Measurements from ENCODE around the gene UQCC3.

Gene UQCC3

DNA sequence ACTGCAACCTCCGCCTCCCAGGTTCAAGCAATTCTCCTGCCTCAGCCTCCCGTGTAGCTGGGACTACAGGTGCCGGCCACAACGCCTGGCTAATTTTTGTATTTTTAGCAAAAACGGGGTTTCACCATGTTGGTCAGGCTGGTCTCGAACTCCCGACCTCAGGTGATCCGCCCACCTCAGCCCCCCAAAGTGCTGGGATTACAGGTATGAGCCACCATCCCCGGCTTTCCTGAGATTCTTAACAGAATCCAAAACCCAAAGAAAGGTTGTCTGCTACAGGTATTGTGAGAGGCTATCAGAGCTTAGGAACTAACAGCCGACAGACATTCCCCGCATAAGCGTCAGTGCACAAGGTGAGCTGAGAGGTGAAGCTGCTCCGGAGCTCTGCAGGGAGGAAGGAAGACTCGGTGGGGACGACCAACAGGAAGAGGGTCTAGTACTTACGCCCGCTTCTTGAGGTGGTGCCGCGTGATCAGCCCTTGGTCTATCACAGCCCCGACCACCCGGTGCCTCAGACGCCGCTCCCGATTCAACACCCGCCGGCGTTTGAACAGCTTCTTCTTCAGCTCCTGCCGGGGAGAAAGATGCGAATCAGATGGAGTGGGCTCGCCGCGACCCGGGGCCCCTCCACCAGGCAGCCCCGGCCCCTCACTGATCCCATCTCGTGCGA lies 6.9 kb upstream of the UQCC3 start:
- H3K79me2 ChIP-seq (ENCODE audit: insufficient read depth, low read length): peaks cover 11% of the 10 kb centered on the region; the same call in 1 of the 2 replicates
- no peaks in the 10 kb centered on the region for H3F3A ChIP-seq (ENCODE audit: insufficient read depth, low read length)
- peaks cover 56% of the 10 kb centered on the region for H3K36me3 ChIP-seq (ENCODE audit: insufficient read depth, low read length)

DNA sequence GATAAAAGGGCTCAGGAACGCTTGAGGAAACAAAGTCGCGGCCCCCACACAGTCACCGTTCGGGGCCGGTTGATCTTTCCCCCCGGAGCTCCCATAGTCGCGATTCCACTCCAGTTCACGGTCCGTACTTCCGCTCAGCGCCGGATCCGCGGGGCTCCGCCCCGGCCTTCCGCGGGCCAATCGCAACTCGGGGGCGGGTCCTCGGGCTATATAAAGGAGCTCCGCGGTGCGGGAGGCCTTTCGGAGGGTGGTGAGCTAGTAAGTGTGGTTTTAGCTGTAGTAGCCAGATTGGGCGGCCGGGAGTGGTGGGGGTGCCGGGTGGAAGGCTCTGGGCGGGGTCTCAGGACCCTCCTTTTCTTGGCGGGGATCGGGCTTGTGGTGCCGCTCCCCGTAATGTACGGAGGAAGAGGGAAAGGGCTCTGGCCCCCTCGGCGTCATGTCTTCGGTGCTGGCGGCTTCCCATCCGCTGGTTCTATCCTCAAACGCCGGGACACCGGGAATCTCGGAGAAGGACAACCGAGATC lies 6.3 kb upstream of the UQCC3 start, which contains the start of the genes C11orf98 and CSKMT:
C11orf98 (minus strand) TSS at position 136 of the 524 bp plus-strand sequence; CDS start at position 95, 41 bp downstream.
CSKMT (plus strand) TSS at position 238 of the 524 bp plus-strand sequence. CDS start 568 bp downstream, outside the sequence.
- Histone ChIP-seq H3K36me3 (ENCODE audit: insufficient read depth, low read length) (peaks cover 54% of the 10 kb centered on the region), H3F3A (ENCODE audit: insufficient read depth, low read length) (no peaks in the 10 kb centered on the region), H4K20me1 (ENCODE audit: insufficient read depth, low read length) (no peaks in the 10 kb centered on the region), H3K27ac (ENCODE audit: low read depth, low read length, poor library complexity, severe bottlenecking) (peak within 1 kb of the TSS; percentile 93), H3K79me2 (ENCODE audit: insufficient read depth, low read length) (peaks cover 11% of the 10 kb centered on the region; the same call in 1 of the 2 replicates), H3K4me2 (ENCODE audit: low read length) (peak within 1 kb of the TSS; percentile 94), H3K4me3 (ENCODE audit: low read depth, low read length, poor library complexity, severe bottlenecking) (peak within 1 kb of the TSS; percentile 94), H3K9me3 (ENCODE audit: low read length) (no peaks in the 10 kb centered on the region), H3K9ac (ENCODE audit: low read length) (peak within 1 kb of the TSS; percentile 99), H2AFZ (ENCODE audit: low read length) (no peak within 1 kb of the TSS), H3K9me2 (ENCODE audit: low read depth, low read length) (no peaks in the 10 kb centered on the region), H3K27me3 (ENCODE audit: insufficient read depth, low read length) (no peaks in the 10 kb centered on the region), H3K4me1 (ENCODE audit: insufficient read depth, low read length, severe bottlenecking) (peaks cover 43% of the 10 kb centered on the region)
- TF ChIP-seq EZH2 (IDR thresholded peaks at IDR 0.05; ENCODE audit: borderline replicate concordance, low read length): no peak
- TF ChIP-seq, protein P1, sequence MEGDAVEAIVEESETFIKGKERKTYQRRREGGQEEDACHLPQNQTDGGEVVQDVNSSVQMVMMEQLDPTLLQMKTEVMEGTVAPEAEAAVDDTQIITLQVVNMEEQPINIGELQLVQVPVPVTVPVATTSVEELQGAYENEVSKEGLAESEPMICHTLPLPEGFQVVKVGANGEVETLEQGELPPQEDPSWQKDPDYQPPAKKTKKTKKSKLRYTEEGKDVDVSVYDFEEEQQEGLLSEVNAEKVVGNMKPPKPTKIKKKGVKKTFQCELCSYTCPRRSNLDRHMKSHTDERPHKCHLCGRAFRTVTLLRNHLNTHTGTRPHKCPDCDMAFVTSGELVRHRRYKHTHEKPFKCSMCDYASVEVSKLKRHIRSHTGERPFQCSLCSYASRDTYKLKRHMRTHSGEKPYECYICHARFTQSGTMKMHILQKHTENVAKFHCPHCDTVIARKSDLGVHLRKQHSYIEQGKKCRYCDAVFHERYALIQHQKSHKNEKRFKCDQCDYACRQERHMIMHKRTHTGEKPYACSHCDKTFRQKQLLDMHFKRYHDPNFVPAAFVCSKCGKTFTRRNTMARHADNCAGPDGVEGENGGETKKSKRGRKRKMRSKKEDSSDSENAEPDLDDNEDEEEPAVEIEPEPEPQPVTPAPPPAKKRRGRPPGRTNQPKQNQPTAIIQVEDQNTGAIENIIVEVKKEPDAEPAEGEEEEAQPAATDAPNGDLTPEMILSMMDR (IDR thresholded peaks at IDR 0.05; ENCODE audit: low read length): no peak

More for the DNA sequence above, 6.9 kb upstream of the UQCC3 start:
- no peaks in the 10 kb centered on the region for H3K9me2 ChIP-seq (ENCODE audit: low read depth, low read length)
- peaks cover 37% of the 10 kb centered on the region for H3K4me1 ChIP-seq (ENCODE audit: insufficient read depth, low read length, severe bottlenecking)
- H3K4me2 ChIP-seq (ENCODE audit: low read length): peak overlapping the region; percentile 94
- no peaks in the 10 kb centered on the region for H3K9me3 ChIP-seq (ENCODE audit: low read length)
- H3K27me3 ChIP-seq (ENCODE audit: insufficient read depth, low read length): no peaks in the 10 kb centered on the region
- peak overlapping the region; percentile 94 for H3K4me3 ChIP-seq (ENCODE audit: low read depth, low read length, poor library complexity, severe bottlenecking)
- no peak for TF ChIP-seq EZH2 (IDR thresholded peaks at IDR 0.05; ENCODE audit: borderline replicate concordance, low read length)
- TF ChIP-seq, protein P1 (IDR thresholded peaks at IDR 0.05; ENCODE audit: low read length): no peak
- H2AFZ ChIP-seq (ENCODE audit: low read length): no peak overlapping the region
- peak overlapping the region; percentile 99 for H3K9ac ChIP-seq (ENCODE audit: low read length)
- no peaks in the 10 kb centered on the region for H4K20me1 ChIP-seq (ENCODE audit: insufficient read depth, low read length)
- H3K27ac ChIP-seq (ENCODE audit: low read depth, low read length, poor library complexity, severe bottlenecking): peak overlapping the region; percentile 93

GRCh38 chr11:62665599-62666258 lies 5.7 kb upstream of the UQCC3 start:
- Histone ChIP-seq H3K9me2 (ENCODE audit: low read depth, low read length) (no peaks in the 10 kb centered on the region), H2AFZ (ENCODE audit: low read length) (no peak overlapping the region), H3K36me3 (ENCODE audit: insufficient read depth, low read length) (peaks cover 48% of the 10 kb centered on the region), H3F3A (ENCODE audit: insufficient read depth, low read length) (no peaks in the 10 kb centered on the region), H3K27me3 (ENCODE audit: insufficient read depth, low read length) (no peaks in the 10 kb centered on the region), H3K4me3 (ENCODE audit: low read depth, low read length, poor library complexity, severe bottlenecking) (peak overlapping the region; percentile 94), H3K4me1 (ENCODE audit: insufficient read depth, low read length, severe bottlenecking) (peaks cover 49% of the 10 kb centered on the region), H3K27ac (ENCODE audit: low read depth, low read length, poor library complexity, severe bottlenecking) (peak overlapping the region; percentile 93), H3K4me2 (ENCODE audit: low read length) (peak overlapping the region; percentile 94), H3K9ac (ENCODE audit: low read length) (peak overlapping the region; percentile 99), H3K9me3 (ENCODE audit: low read length) (no peaks in the 10 kb centered on the region), H4K20me1 (ENCODE audit: insufficient read depth, low read length) (no peaks in the 10 kb centered on the region), H3K79me2 (ENCODE audit: insufficient read depth, low read length) (peaks cover 11% of the 10 kb centered on the region; the same call in 1 of the 2 replicates)
- no peak for TF ChIP-seq EZH2 (IDR thresholded peaks at IDR 0.05; ENCODE audit: borderline replicate concordance, low read length)
- TF ChIP-seq, protein P1 (IDR thresholded peaks at IDR 0.05; ENCODE audit: low read length): no peak

Measured in OCI-LY1 (cell line).